ENCODE data around the gene TPST2.

DNA sequence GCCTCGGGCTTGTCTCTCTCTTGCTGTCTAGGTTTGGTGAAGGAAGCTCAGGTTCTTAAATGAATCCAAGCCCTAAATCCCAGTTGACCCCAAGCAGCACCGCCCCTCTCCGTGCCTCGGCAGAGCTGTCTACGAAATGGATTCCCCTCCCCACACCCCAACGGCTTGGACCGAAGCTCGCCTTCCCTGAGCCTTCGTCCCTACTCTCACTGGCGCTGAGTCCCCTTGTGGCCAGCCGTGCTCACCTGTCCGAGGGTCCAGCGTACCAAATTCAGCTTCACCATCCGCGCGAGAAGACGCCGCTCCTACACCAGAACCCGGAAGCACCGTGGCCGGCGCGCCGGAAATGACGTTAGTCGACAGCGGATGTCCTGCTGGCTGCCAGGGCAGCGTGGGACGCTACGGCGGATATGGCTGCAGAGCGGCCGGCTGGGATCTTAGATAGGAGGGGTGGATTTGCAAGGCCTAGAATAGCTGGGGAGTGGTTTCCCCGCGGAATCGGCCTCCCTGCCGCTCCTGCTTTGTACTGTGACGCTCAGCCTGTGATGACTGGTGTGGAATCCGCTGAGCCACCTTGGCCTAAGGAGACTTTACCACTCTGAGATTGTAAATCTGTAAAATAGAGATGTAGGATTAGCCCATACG is 77.7 kb downstream of the TPST2 start, which contains the start of gene TFIP11:
- TF ChIP-seq EZH2 (IDR thresholded peaks at IDR 0.05; ENCODE audit: insufficient read depth, poor library complexity, severe bottlenecking) (no peak), EZH2phosphoT487 (IDR thresholded peaks at IDR 0.05; ENCODE audit: insufficient read depth, low read depth) (no peak)

Data from GM23248 (cell line).